Measurements from ENCODE around the gene TECPR2. TPM values are rescaled to one million over a fixed set of nuclear protein-coding genes. Genes with fewer than 3 reads are reported as not detected.

TECPR2 gene
- total and polyA plus RNA-seq, 8 donors = 11.6 to 30.1 (median 16.2) TPM

GRCh38 chr14:102512793-102513300 lies 150.1 kb downstream of the TECPR2 start:
- intact Hi-C loops (cut with DNase I) = no loop called here
- TF ChIP-seq CTCF (IDR thresholded peaks at IDR 0.05) = no peak

GRCh38 chr14:102513899-102514772 lies 151.4 kb downstream of the TECPR2 start:
- intact Hi-C loops (cut with DNase I) = no loop called here
- H3K27ac ChIP-seq = no peak overlapping the region
- H3K36me3 ChIP-seq = no peaks in the 10 kb centered on the region
- no peak overlapping the region for H3K4me3 ChIP-seq
- no peaks in the 10 kb centered on the region for H3K9me3 ChIP-seq
- H3K4me1 ChIP-seq = peaks cover 0 to 24% of the 10 kb centered on the region in 2 donors
- ATAC-seq (no peak), DNase-seq (no peak)
- TF ChIP-seq CTCF (IDR thresholded peaks at IDR 0.05) = no peak
- H3K27me3 ChIP-seq = no peaks in the 10 kb centered on the region

More at GRCh38 chr14:102512793-102513300, 150.1 kb downstream of the TECPR2 start:
- Histone ChIP-seq H3K4me1 (peaks cover 0 to 36% of the 10 kb centered on the region in 2 donors), H3K36me3 (no peaks in the 10 kb centered on the region), H3K4me3 (no peak overlapping the region), H3K27ac (no peak overlapping the region), H3K9me3 (no peaks in the 10 kb centered on the region), H3K27me3 (no peaks in the 10 kb centered on the region)
- ATAC-seq (no peak), DNase-seq (no peak)

GRCh38 chr14:102514987-102515733 lies 152.4 kb downstream of the TECPR2 start:
- Histone ChIP-seq H3K27me3 (no peaks in the 10 kb centered on the region), H3K4me3 (no peak overlapping the region), H3K9me3 (no peaks in the 10 kb centered on the region), H3K36me3 (no peaks in the 10 kb centered on the region), H3K27ac (no peak overlapping the region), H3K4me1 (peaks cover 0 to 21% of the 10 kb centered on the region in 2 donors)
- intact Hi-C loops (cut with DNase I) = loop anchor here in 1 of 2 donors (5.0 kb wide), 1 partner anchor 78 kb away; no protein-coding TSS in a partner anchor
- DNase-seq (no peak), ATAC-seq (no peak)
- TF ChIP-seq CTCF (IDR thresholded peaks at IDR 0.05) = no peak

- ATAC-seq = peak; percentile 94
- TF ChIP-seq CTCF (IDR thresholded peaks at IDR 0.05) = peak; percentile 87 to 94
- Histone ChIP-seq H3K4me1 (peaks cover 0 to 10% of the 10 kb centered on the region in 2 donors), H3K9me3 (no peaks in the 10 kb centered on the region), H3K27ac (peak overlapping the region in 1 of 2 donors; percentile 30), H3K27me3 (no peaks in the 10 kb centered on the region), H3K4me3 (peak overlapping the region; percentile 57 to 62), H3K36me3 (no peaks in the 10 kb centered on the region)
- peak in 2 of 4 donors; percentile 64 to 94 for DNase-seq
- intact Hi-C loops (cut with DNase I) = loop anchor here in 1 of 2 donors (5.0 kb wide), 1 partner anchor 79 kb away; no protein-coding TSS in a partner anchor
These were observed 154.0 kb downstream of the TECPR2 start for GRCh38 chr14:102516531-102517391.
